Activated naive CD8-positive, alpha-beta T cell treated with anti-CD3 and anti-CD28 coated beads for 36 hours (primary cell): ENCODE data around the gene ERC1. TPM values are rescaled to one million over a fixed set of nuclear protein-coding genes. Genes with fewer than 3 reads are reported as not detected.
"Not testable (repeated sequence)": the region's sequence is repeated elsewhere in the genome, so short reads cannot be mapped to it uniquely, and the experiment has no call there.

ENCODE experiments used
- DNase-seq: peaks from one replicate; pipeline ENCODE4 v3.0.0; 2021
- H3K27ac Mint-ChIP-seq: one replicate; pipeline ENCODE4 v1.8.0; 2022; ENCODE audit warnings: mild to moderate bottlenecking, moderate library complexity, mixed read lengths
- H3K27me3 Mint-ChIP-seq: one replicate; pipeline ENCODE4 v1.8.0; 2022; ENCODE audit warnings: mild to moderate bottlenecking, mixed read lengths
- H3K36me3 Mint-ChIP-seq: one replicate; pipeline ENCODE4 v1.8.0; 2021; ENCODE audit warnings: mild to moderate bottlenecking, mixed read lengths
- H3K4me1 Mint-ChIP-seq: one replicate; pipeline ENCODE4 v1.8.0; 2021; ENCODE audit warnings: mixed read lengths
- H3K4me3 Mint-ChIP-seq: one replicate; pipeline ENCODE4 v1.8.0; 2022; ENCODE audit warnings: mild to moderate bottlenecking, moderate library complexity, mixed read lengths
- H3K9me3 Mint-ChIP-seq: one replicate; pipeline ENCODE4 v1.8.0; 2022; ENCODE audit warnings: mixed read lengths
- total RNA-seq, 2 experiments: library from RNA; stranded (reverse); gene quantifications; one replicate each; pipeline ENCODE4 v1.2.3, GENCODE V29; 2021

The ERC1 gene
- total RNA-seq, 2 experiments from 2014 or later = 24.0 to 25.5 TPM

- no peaks in the 10 kb centered on the region for H3K27me3 Mint-ChIP-seq
- H3K27ac Mint-ChIP-seq = no peak overlapping the region
- H3K4me3 Mint-ChIP-seq = no peak overlapping the region
- no peak for DNase-seq
- H3K4me1 Mint-ChIP-seq = peaks cover 8% of the 10 kb centered on the region
- H3K36me3 Mint-ChIP-seq = peaks cover 15% of the 10 kb centered on the region
- H3K9me3 Mint-ChIP-seq = no peaks in the 10 kb centered on the region
Observed at GRCh38 chr12:1330477-1330827, 339.4 kb downstream of the ERC1 start.

GRCh38 chr12:1332327-1332726, 341.3 kb downstream of the ERC1 start:
- Mint-ChIP-seq H3K36me3 (peaks cover 15% of the 10 kb centered on the region), H3K4me1 (peaks cover 4% of the 10 kb centered on the region), H3K9me3 (no peaks in the 10 kb centered on the region), H3K4me3 (no peak overlapping the region), H3K27ac (no peak overlapping the region), H3K27me3 (no peaks in the 10 kb centered on the region)
- DNase-seq = no peak

- H3K4me1 Mint-ChIP-seq = peaks cover 9% of the 10 kb centered on the region
Observed at GRCh38 chr12:1338483-1339177, 347.6 kb downstream of the ERC1 start.

GRCh38 chr12:1339178-1339541, 348.1 kb downstream of the ERC1 start:
- H3K36me3 Mint-ChIP-seq, H3K27me3 Mint-ChIP-seq, DNase-seq, H3K4me3 Mint-ChIP-seq, H3K27ac Mint-ChIP-seq, H3K9me3 Mint-ChIP-seq: not testable (repeated sequence)
- H3K4me1 Mint-ChIP-seq = peaks cover 12% of the 10 kb centered on the region

More at GRCh38 chr12:1338483-1339177, 347.6 kb downstream of the ERC1 start:
- no peak for DNase-seq
- Mint-ChIP-seq H3K36me3 (peaks cover 12% of the 10 kb centered on the region), H3K9me3 (no peaks in the 10 kb centered on the region), H3K27ac (no peak overlapping the region), H3K4me3 (no peak overlapping the region), H3K27me3 (no peaks in the 10 kb centered on the region)

- no peaks in the 10 kb centered on the region for H3K27me3 Mint-ChIP-seq
- no peak for DNase-seq
- H3K27ac Mint-ChIP-seq = no peak overlapping the region
- H3K4me3 Mint-ChIP-seq = no peak overlapping the region
- peaks cover 11% of the 10 kb centered on the region for H3K36me3 Mint-ChIP-seq
- peaks cover 14% of the 10 kb centered on the region for H3K4me1 Mint-ChIP-seq
- no peaks in the 10 kb centered on the region for H3K9me3 Mint-ChIP-seq
Observed at GRCh38 chr12:1339618-1340319, 348.7 kb downstream of the ERC1 start.

GRCh38 chr12:1341270-1341669, 350.2 kb downstream of the ERC1 start:
- not testable (repeated sequence) for H3K27me3 Mint-ChIP-seq, H3K9me3 Mint-ChIP-seq, H3K4me3 Mint-ChIP-seq, H3K27ac Mint-ChIP-seq, DNase-seq
- H3K36me3 Mint-ChIP-seq = peaks cover 11% of the 10 kb centered on the region
- H3K4me1 Mint-ChIP-seq = peaks cover 14% of the 10 kb centered on the region

GRCh38 chr12:1343422-1343821, 352.4 kb downstream of the ERC1 start:
- Mint-ChIP-seq H3K27me3 (no peaks in the 10 kb centered on the region), H3K4me3 (no peak overlapping the region), H3K36me3 (peaks cover 11% of the 10 kb centered on the region), H3K9me3 (no peaks in the 10 kb centered on the region), H3K4me1 (peaks cover 9% of the 10 kb centered on the region), H3K27ac (no peak overlapping the region)
- no peak for DNase-seq

- H3K27me3 Mint-ChIP-seq = no peaks in the 10 kb centered on the region
- no peak overlapping the region for H3K4me3 Mint-ChIP-seq
- H3K4me1 Mint-ChIP-seq = peaks cover 9% of the 10 kb centered on the region
- DNase-seq = no peak
- H3K36me3 Mint-ChIP-seq = peaks cover 11% of the 10 kb centered on the region
- H3K27ac Mint-ChIP-seq = peak overlapping the region; percentile 60
- no peaks in the 10 kb centered on the region for H3K9me3 Mint-ChIP-seq
Observed at GRCh38 chr12:1344245-1344644, 353.2 kb downstream of the ERC1 start.

- no peak overlapping the region for H3K27ac Mint-ChIP-seq
- no peaks in the 10 kb centered on the region for H3K27me3 Mint-ChIP-seq
- peaks cover 7% of the 10 kb centered on the region for H3K36me3 Mint-ChIP-seq
- H3K4me3 Mint-ChIP-seq = no peak overlapping the region
- DNase-seq = no peak
- H3K4me1 Mint-ChIP-seq = peaks cover 9% of the 10 kb centered on the region
- H3K9me3 Mint-ChIP-seq = no peaks in the 10 kb centered on the region
Observed at GRCh38 chr12:1346126-1346525, 355.1 kb downstream of the ERC1 start.

- peaks cover 2% of the 10 kb centered on the region for H3K36me3 Mint-ChIP-seq
- DNase-seq = no peak
- peaks cover 9% of the 10 kb centered on the region for H3K4me1 Mint-ChIP-seq
- H3K9me3 Mint-ChIP-seq = no peaks in the 10 kb centered on the region
- H3K27ac Mint-ChIP-seq = no peak overlapping the region
- H3K4me3 Mint-ChIP-seq = no peak overlapping the region
- no peaks in the 10 kb centered on the region for H3K27me3 Mint-ChIP-seq
Observed at GRCh38 chr12:1347294-1347693, 356.3 kb downstream of the ERC1 start.

GRCh38 chr12:1348606-1349005, 357.6 kb downstream of the ERC1 start:
- no peak overlapping the region for H3K27ac Mint-ChIP-seq
- H3K27me3 Mint-ChIP-seq = no peaks in the 10 kb centered on the region
- H3K4me3 Mint-ChIP-seq = no peak overlapping the region
- no peaks in the 10 kb centered on the region for H3K9me3 Mint-ChIP-seq
- peaks cover 4% of the 10 kb centered on the region for H3K4me1 Mint-ChIP-seq
- H3K36me3 Mint-ChIP-seq = peaks cover 2% of the 10 kb centered on the region
- DNase-seq = no peak

- Mint-ChIP-seq H3K27ac (no peak overlapping the region), H3K4me3 (no peak overlapping the region), H3K27me3 (no peaks in the 10 kb centered on the region), H3K4me1 (no peaks in the 10 kb centered on the region), H3K36me3 (no peaks in the 10 kb centered on the region), H3K9me3 (no peaks in the 10 kb centered on the region)
- DNase-seq = no peak
Observed at GRCh38 chr12:1350055-1350933, 359.3 kb downstream of the ERC1 start.

GRCh38 chr12:1350934-1351240, 359.9 kb downstream of the ERC1 start:
- H3K4me3 Mint-ChIP-seq = no peak overlapping the region
- H3K27me3 Mint-ChIP-seq = no peaks in the 10 kb centered on the region
- no peaks in the 10 kb centered on the region for H3K36me3 Mint-ChIP-seq
- no peaks in the 10 kb centered on the region for H3K4me1 Mint-ChIP-seq
- no peaks in the 10 kb centered on the region for H3K9me3 Mint-ChIP-seq
- no peak for DNase-seq
- H3K27ac Mint-ChIP-seq = no peak overlapping the region

GRCh38 chr12:1351926-1352325, 360.9 kb downstream of the ERC1 start:
- Mint-ChIP-seq H3K4me1 (no peaks in the 10 kb centered on the region), H3K36me3 (no peaks in the 10 kb centered on the region), H3K9me3 (no peaks in the 10 kb centered on the region), H3K27me3 (no peaks in the 10 kb centered on the region), H3K27ac (no peak overlapping the region), H3K4me3 (no peak overlapping the region)
- DNase-seq = no peak

GRCh38 chr12:1353451-1353850, 362.4 kb downstream of the ERC1 start:
- H3K36me3 Mint-ChIP-seq = peaks cover 2% of the 10 kb centered on the region
- H3K27ac Mint-ChIP-seq = no peak overlapping the region
- no peak overlapping the region for H3K4me3 Mint-ChIP-seq
- no peaks in the 10 kb centered on the region for H3K9me3 Mint-ChIP-seq
- no peak for DNase-seq
- no peaks in the 10 kb centered on the region for H3K4me1 Mint-ChIP-seq
- no peaks in the 10 kb centered on the region for H3K27me3 Mint-ChIP-seq
